ENCODE measurements around the gene CCDC85B.
"Not testable (repeated sequence)": the region's sequence is repeated elsewhere in the genome, so short reads cannot be mapped to it uniquely, and the experiment has no call there.

The CCDC85B gene

GRCh38 chr11:65890324-65891218 lies at the start of gene CCDC85B:
Gene CCDC85B (plus strand): TSS chr11:65890673. CDS start chr11:65890784, 111 bp downstream.
- in situ Hi-C loops (cut with MboI; ENCODE audit: low sequenced_read_pairs): no loop called here

- in situ Hi-C loops (cut with MboI; ENCODE audit: low sequenced_read_pairs): no loop called here
These were observed 48.3 kb upstream of the CCDC85B start for GRCh38 chr11:65842144-65842543.

DNA sequence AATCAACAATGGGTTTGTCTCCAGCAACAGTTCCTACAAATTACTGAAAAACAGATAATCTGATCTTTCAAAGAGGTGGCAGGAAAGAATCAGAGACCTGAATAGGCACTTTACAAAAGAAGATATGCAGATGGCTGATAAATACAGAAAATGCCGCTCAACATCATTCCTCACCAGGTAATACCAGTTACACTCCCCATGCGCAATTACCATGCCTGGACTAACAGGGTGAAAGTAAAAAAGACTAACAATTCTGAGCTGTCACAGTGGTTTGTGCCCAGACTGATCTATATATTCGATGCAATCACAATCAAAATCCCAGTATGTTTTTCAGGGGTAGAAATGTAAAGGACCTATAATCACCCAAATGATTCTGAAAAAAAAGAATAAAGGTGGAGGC lies 46.7 kb upstream of the CCDC85B start:
- in situ Hi-C loops (cut with MboI; ENCODE audit: low sequenced_read_pairs): no loop called here

- in situ Hi-C loops (cut with MboI; ENCODE audit: low sequenced_read_pairs): no loop called here
These were observed 46.1 kb upstream of the CCDC85B start for GRCh38 chr11:65844231-65844872.

GRCh38 chr11:65847746-65848145 lies 42.7 kb upstream of the CCDC85B start:
- in situ Hi-C loops (cut with MboI; ENCODE audit: low sequenced_read_pairs): no loop called here

- in situ Hi-C loops (cut with MboI; ENCODE audit: low sequenced_read_pairs): not testable (repeated sequence)
These were observed 41.8 kb upstream of the CCDC85B start for GRCh38 chr11:65848693-65849092.

GRCh38 chr11:65849366-65849765 lies 41.1 kb upstream of the CCDC85B start:
- in situ Hi-C loops (cut with MboI; ENCODE audit: low sequenced_read_pairs): no loop called here

GRCh38 chr11:65849771-65850216 lies 40.7 kb upstream of the CCDC85B start:
- in situ Hi-C loops (cut with MboI; ENCODE audit: low sequenced_read_pairs): no loop called here

DNA sequence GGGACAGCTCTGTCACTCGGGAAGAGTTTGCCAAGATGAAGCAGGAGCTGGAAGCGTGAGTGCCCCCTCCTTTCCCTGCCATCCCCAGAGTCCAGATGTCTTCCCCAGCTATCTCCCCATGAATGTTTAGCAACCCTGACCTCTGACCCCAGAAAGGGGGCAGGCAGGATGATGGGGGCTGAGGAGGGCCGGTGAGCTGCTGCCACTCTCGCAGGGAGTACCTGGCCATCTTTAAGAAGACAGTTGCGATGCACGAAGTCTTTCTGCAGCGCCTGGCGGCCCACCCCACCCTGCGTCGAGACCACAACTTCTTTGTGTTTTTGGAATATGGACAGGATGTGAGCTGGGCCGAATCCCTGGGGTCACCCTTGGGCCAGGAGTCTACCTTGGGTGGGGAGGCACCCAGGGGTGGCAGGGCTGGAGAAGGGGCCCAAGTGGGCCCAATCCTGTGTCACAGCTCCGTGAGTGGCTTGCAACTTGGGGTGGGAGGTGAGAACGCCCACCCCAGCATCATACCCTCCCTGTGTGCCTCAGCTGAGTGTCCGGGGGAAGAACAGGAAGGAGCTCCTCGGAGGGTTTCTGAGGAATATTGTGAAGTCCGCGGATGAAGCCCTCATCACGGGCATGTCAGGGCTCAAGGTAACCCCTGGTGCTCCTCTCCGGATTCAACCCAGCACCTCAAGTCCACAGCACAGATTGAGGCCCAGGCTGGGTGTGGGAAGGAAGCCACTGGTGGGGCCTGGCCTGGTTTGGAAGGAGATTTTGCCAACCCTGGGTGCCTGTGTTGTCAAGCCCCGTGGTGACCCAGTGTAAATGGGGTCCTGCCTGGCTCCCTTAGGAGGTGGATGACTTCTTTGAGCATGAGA lies 40.0 kb upstream of the CCDC85B start:
- in situ Hi-C loops (cut with MboI; ENCODE audit: low sequenced_read_pairs): no loop called here

DNA sequence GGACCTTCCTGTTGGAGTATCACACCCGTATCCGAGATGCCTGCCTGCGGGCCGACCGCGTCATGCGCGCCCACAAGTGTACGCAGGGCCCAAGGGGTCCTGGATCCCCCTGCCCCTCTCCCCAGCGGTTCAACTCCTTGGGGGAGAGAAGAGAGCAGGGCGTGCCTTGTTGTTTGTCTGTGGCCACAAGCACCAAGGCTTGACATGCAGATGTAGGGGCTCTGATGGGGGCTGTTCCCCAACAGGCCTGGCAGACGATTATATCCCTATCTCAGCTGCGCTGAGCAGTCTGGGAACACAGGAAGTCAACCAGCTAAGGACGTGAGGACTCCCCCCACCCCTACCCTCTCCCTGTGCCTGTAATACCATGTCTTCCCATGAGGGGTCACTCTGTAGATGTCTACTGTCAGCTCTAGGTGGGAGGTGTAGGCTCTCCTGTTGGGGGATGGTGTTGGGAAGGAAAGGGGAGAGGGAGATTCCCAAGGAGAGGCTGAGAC lies 39.3 kb upstream of the CCDC85B start:
- in situ Hi-C loops (cut with MboI; ENCODE audit: low sequenced_read_pairs): no loop called here

GRCh38 chr11:65851811-65852507 lies 38.5 kb upstream of the CCDC85B start:
- in situ Hi-C loops (cut with MboI; ENCODE audit: low sequenced_read_pairs): no loop called here

- in situ Hi-C loops (cut with MboI; ENCODE audit: low sequenced_read_pairs): no loop called here
These were observed 37.8 kb upstream of the CCDC85B start for GRCh38 chr11:65852508-65853245.

- in situ Hi-C loops (cut with MboI; ENCODE audit: low sequenced_read_pairs): no loop called here
These were observed 37.1 kb upstream of the CCDC85B start for GRCh38 chr11:65853246-65853979.

DNA sequence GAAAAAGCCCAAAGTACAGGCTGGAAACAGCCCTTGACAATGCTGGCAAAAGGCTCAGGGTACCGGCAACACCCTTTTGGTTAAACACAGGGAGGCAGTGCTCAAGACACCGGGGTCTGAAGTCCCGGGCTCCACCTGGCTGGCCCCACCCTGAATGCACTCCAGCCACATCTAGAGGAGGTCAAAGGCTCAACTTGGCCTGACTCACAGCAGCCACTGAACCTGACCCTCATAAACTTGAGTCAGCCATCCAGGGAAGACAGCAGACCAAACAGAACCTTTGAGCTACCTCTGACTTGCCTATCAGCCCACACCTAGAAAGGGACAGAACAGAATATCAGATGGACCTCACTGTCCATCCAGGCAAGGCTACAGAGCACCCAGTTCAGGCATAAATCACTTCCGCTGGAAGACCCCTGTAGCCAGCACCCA lies 36.3 kb upstream of the CCDC85B start:
- in situ Hi-C loops (cut with MboI; ENCODE audit: low sequenced_read_pairs): no loop called here

DNA sequence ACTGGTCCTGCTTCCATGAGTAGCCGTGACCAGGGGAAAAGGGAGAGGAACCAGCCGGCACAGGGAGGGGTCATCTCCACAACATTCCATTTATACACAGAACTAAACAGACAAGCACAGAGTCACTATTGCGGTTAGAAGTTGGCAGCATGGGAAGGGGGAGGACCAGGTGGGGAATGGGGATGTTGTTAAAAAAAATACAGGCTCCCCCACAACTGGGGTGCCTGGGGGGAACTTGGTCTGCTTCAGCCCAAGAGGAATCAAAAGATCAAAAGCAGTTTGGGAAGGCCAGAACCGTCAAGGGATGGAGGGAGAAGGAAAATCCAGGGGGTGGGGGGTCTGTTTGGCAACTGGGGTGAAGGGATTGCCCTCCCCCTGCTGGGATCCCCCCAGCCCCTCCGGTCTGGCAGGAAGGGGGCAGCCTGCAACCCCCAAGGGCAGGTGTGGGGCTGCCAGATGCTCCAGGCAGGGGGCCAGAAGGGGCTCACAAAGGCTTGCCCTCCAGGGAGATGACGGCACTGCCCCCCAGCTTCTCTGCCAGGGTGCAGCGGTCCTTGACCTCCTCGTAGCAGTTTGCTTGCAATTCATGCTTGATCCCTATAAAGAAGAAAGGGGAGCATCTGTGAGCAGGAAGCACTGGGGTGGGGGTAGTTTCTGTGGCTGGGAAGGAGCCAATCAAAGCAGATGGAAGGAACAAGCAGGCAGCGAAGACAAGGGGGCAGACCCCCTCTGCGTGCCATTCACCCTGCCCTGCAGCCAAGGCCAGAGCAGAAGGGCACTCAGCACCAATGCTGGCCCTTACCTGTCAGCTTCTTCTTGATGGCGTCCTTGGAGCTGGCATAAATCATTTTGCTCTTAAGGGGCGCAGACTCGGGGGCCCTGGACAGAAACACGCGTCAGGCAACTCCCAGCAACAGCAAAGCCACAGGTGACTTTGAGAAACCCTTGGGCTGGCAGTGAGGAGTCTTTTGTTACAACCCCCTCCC lies 35.3 kb upstream of the CCDC85B start:
- in situ Hi-C loops (cut with MboI; ENCODE audit: low sequenced_read_pairs): no loop called here

DNA sequence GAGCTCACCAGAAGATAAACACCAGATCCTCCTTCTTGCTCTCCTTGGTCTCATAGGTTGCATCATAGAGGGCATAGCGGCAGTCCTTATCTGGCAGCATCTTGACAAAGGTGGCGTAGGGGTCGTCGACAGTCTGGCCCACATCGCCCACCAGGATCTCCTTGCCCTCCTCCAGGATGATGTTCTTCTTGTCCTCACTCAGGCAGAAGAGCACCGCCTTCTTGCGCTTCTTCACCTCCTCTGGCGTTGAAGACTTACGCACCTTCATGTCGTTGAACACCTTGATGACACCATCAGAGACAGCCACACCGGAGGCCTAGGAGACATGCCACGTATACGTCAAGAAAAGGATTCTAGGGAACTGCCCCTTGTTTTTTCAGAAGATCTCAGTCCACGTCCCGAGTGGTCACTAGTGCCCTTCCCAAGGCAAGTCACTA lies 34.5 kb upstream of the CCDC85B start:
- in situ Hi-C loops (cut with MboI; ENCODE audit: low sequenced_read_pairs): no loop called here

- in situ Hi-C loops (cut with MboI; ENCODE audit: low sequenced_read_pairs): no loop called here
These were observed 33.6 kb upstream of the CCDC85B start for GRCh38 chr11:65856689-65857499.
